GM12872 (cell line): Measurements from ENCODE around the gene PRKN.

Experiments used
- CTCF ChIP-seq: IDR thresholded peaks from 3 replicates; pipeline ENCODE4 v1.5.1; 2011; ENCODE audit warnings: low read depth, mild to moderate bottlenecking, low read length, moderate library complexity; ENCODE audit not compliant: insufficient read depth

PRKN gene

GRCh38 chr6:161901740-161902426 lies 825.7 kb downstream of the PRKN start:
- TF ChIP-seq CTCF: no peak

- TF ChIP-seq CTCF: no peak
Measured at GRCh38 chr6:161894436-161894835, 833.1 kb downstream of the PRKN start.

GRCh38 chr6:161891542-161891941 lies 836.0 kb downstream of the PRKN start:
- TF ChIP-seq CTCF: no peak

GRCh38 chr6:161890832-161891297 lies 836.7 kb downstream of the PRKN start:
- TF ChIP-seq CTCF: no peak

- TF ChIP-seq CTCF: no peak
Measured at GRCh38 chr6:161890133-161890831, 837.3 kb downstream of the PRKN start.

- TF ChIP-seq CTCF: no peak
Measured at GRCh38 chr6:161889324-161889723, 838.2 kb downstream of the PRKN start.

- no peak for TF ChIP-seq CTCF
Measured at GRCh38 chr6:161884782-161885181, 842.8 kb downstream of the PRKN start.
